ENCODE measurements around the gene OCIAD2. TPM values are rescaled to one million over a fixed set of nuclear protein-coding genes. Genes with fewer than 3 reads are reported as not detected.

OCIAD2 gene
- total RNA-seq, 1 experiment from 2014 or later = 82.7 TPM

GRCh38 chr4:48841045-48841827 is 65.3 kb downstream of the OCIAD2 start:
- no peak for ATAC-seq
- H3K4me3 Mint-ChIP-seq = no peak overlapping the region

DNA sequence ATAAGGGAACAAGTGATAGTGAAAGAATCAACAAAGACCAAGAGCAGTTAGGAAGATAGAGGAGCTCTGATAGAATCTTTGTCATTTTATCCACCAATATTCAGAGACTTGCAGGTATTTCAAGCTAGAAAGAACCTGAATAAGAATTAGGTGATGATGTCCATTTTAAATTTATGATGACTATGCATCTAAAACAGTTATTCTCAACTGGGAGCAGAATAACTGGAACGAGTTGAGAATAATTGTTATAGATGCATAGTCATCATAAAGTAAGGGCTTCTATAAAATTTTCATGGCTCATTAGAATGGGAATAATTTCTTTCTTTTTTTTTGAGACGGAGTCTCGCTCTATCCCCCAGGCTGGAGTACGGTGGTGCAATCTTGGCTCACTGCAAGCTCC is 69.9 kb downstream of the OCIAD2 start:
- Mint-ChIP-seq H3K27ac (no peak overlapping the region), H3K4me1 (peaks cover 20% of the 10 kb centered on the region), H3K4me3 (no peak overlapping the region), H3K27me3 (ENCODE audit: low read depth) (no peaks in the 10 kb centered on the region), H3K9me3 (no peaks in the 10 kb centered on the region), H3K36me3 (peaks cover 60% of the 10 kb centered on the region)
- ATAC-seq = no peak
- TF ChIP-seq ZNF396 (CRISPR knock-in tag; IDR thresholded peaks at IDR 0.05; ENCODE audit: borderline replicate concordance) (no peak), CREM (CRISPR knock-in tag; IDR thresholded peaks at IDR 0.05) (no peak), TCF7 (CRISPR knock-in tag; IDR thresholded peaks at IDR 0.05; ENCODE audit: low read depth) (no peak), GABPB1 (CRISPR knock-in tag; IDR thresholded peaks at IDR 0.05) (no peak), NR1H2 (CRISPR knock-in tag; IDR thresholded peaks at IDR 0.05) (no peak), ESRRA (CRISPR knock-in tag; IDR thresholded peaks at IDR 0.05; ENCODE audit: borderline replicate concordance) (no peak)
- TF ChIP-seq, protein P1, sequence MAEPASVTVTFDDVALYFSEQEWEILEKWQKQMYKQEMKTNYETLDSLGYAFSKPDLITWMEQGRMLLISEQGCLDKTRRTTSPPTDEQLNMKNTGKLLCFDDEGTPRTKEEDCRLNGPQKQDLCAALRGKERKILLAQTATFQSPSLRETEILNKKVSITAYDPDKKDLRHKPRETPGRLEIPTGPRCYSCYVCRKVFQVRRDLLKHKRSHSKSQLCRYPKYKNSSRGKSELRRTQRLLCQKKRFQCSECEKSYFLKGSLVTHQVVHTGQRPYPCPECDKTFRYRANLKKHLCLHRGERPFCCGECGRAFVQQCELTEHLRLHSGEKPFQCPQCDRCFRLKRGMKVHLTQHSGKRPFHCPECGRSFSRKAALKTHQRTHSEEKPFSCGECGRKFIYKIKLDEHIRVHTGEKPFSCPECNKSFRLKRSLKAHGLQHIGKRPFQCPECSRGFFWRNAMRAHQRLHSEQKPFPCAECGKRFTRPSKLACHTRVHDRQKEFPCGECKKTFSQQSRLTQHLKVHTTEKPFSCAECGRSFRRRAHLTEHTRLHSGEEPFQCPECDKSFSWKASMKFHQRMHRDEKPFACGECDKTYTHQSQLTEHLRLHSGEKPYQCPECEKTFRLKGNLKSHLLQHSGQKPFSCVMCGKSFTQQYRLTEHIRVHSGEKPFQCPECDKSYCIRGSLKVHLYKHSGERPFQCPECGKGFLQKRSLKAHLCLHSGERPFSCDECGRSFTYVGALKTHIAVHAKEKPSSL (CRISPR knock-in tag; conservative IDR thresholded peaks at IDR 0.05) = no peak
- DNase-seq (ENCODE audit: low spot score) = no peak
- ChIA-PET POLR2A (no interaction called here), CTCF (no interaction called here)

More at GRCh38 chr4:48841045-48841827, 65.3 kb downstream of the OCIAD2 start:
- Mint-ChIP-seq H3K27me3 (ENCODE audit: low read depth) (no peaks in the 10 kb centered on the region), H3K27ac (0 out of 2 replicates have a peak overlapping the region, but pooled peaks have one; percentile 17), H3K9me3 (no peaks in the 10 kb centered on the region), H3K4me1 (peaks cover 6% of the 10 kb centered on the region), H3K36me3 (peaks cover 60% of the 10 kb centered on the region)
- POLR2A ChIA-PET = no interaction called here
- TF ChIP-seq ZNF671 (CRISPR knock-in tag; IDR thresholded peaks at IDR 0.05) = no peak
- no peak for TF ChIP-seq NR2C2 (CRISPR knock-in tag; IDR thresholded peaks at IDR 0.05)
- no peak for TF ChIP-seq GRHL2 (CRISPR knock-in tag; IDR thresholded peaks at IDR 0.05; ENCODE audit: insufficient replicate concordance, severe bottlenecking)
- no peak for TF ChIP-seq ZMAT4 (CRISPR knock-in tag; IDR thresholded peaks at IDR 0.05)
- CTCF ChIA-PET = no interaction called here
- DNase-seq (ENCODE audit: low spot score) = no peak

Other genes with a start within 250 kb of the OCIAD2 start
- 33.1 to 38.7 TPM (median 36.9 TPM) in 3 replicates for gene FRYL, start 126.5 kb downstream of the OCIAD2 start, total RNA-seq (2021)
- gene OCIAD1, start 75.7 kb downstream of the OCIAD2 start, total RNA-seq (2021) = 135 to 146 TPM (median 146 TPM) in 3 replicates
- gene CWH43, start 79.5 kb upstream of the OCIAD2 start, total RNA-seq (2021) = not detected in 3 replicates